B cell (primary cell): ENCODE data around the gene SYNE2. TPM values are rescaled to one million over a fixed set of nuclear protein-coding genes. Genes with fewer than 3 reads are reported as not detected.
A peak's percentile ranks its signal among the peaks of the same experiment; 100 is the strongest.

Source experiments
- ATAC-seq: fragments of 200-7000 bp; cut with Tn5 transposase; one replicate; pipeline ENCODE4 v1.10.0; 2021; ENCODE audit warnings: low read depth, mild to moderate bottlenecking, moderate number of reproducible peaks, moderate library complexity
- CTCF ChIA-PET: fragments of 350-600 bp; sonication (Branson Sonifier 250); formaldehyde crosslinking; loops from one replicate; lab custom pipeline; 2021; ENCODE audit warnings: antibody characterized with exemption, inconsistent platforms; lab: Charles Lee
- POLR2A ChIA-PET: fragments of 350-600 bp; sonication (Branson Sonifier 250); formaldehyde crosslinking; loops from one replicate; lab custom pipeline; 2021; ENCODE audit warnings: antibody characterized with exemption; lab: Charles Lee
- DNase-seq: peaks from one replicate; pipeline ENCODE4 v3.0.0; 2013
- H2AFZ ChIP-seq: 2 replicates; pipeline ENCODE4 v1.6.1; 2012; ENCODE audit warnings: mild to moderate bottlenecking, low read depth, low read length; ENCODE audit not compliant: insufficient read depth, poor library complexity, severe bottlenecking
- H3K27ac ChIP-seq, 2 donors: 1 replicate in 1 of 2; 2 replicates in 1 of 2; pipeline ENCODE4 v1.5.1; 2012 to 2013; ENCODE audit warnings: low read length in 2 of 2, mild to moderate bottlenecking in 2 of 2, moderate library complexity in 1 of 2
- H3K27me3 ChIP-seq, 4 experiments: fragments of 200-600 bp in 1 of 4; sonication (generic) in 1 of 4; replicated peaks in 1 of 4; 1 replicate in 2 of 4; 2 replicates in 2 of 4; pipeline versions ENCODE4 v1.6.1 to v1.7.0; 2013 to 2016; ENCODE audit warnings: low read length in 3 of 4, mild to moderate bottlenecking in 2 of 4, mixed read lengths in 1 of 4, moderate library complexity in 1 of 4; ENCODE audit not compliant: insufficient read depth in 4 of 4, control insufficient read depth in 3 of 4; ENCODE audit errors: control extremely low read depth in 1 of 4
- H3K36me3 ChIP-seq, 2 experiments: replicated peaks in 1 of 2; 1 replicate in 1 of 2; 2 replicates in 1 of 2; pipeline versions ENCODE4 v1.6.1 to v1.7.1; 2013; ENCODE audit warnings: low read length in 1 of 2; ENCODE audit not compliant: insufficient read depth in 2 of 2, control insufficient read depth in 1 of 2; ENCODE audit errors: control extremely low read depth in 1 of 2, extremely low read depth in 1 of 2
- H3K4me1 ChIP-seq, 2 donors: fragments of 200-600 bp in 1 of 2; sonication (generic) in 1 of 2; 1 replicate in 1 of 2; 2 replicates in 1 of 2; pipeline versions ENCODE4 v1.5.1 to v1.6.1; 2013 to 2017; ENCODE audit warnings: low read length in 2 of 2; ENCODE audit not compliant: control insufficient read depth in 2 of 2, insufficient read depth in 2 of 2
- H3K4me2 ChIP-seq: replicated peaks from 2 replicates; pipeline ENCODE3; 2012; ENCODE audit warnings: mild to moderate bottlenecking, low read depth, low read length; ENCODE audit not compliant: poor library complexity, severe bottlenecking
- H3K4me3 ChIP-seq, 5 experiments: fragments of 200-600 bp in 1 of 5; sonication (generic) in 1 of 5; 1 replicate in 3 of 5; 2 replicates in 2 of 5; pipeline versions ENCODE4 v1.5.1 to v1.7.0; 2011 to 2016; ENCODE audit warnings: low read length in 4 of 5, mild to moderate bottlenecking in 4 of 5, low read depth in 2 of 5, control low read depth in 1 of 5, moderate library complexity in 1 of 5; ENCODE audit not compliant: insufficient read depth in 1 of 5; ENCODE audit errors: control extremely low read depth in 1 of 5, extremely low read depth in 1 of 5
- H3K79me2 ChIP-seq: fragments of 200-600 bp; sonication (generic); one replicate; pipeline ENCODE4 v1.6.0; 2016; ENCODE audit warnings: low read length; ENCODE audit not compliant: control insufficient read depth, insufficient read depth
- H3K9ac ChIP-seq: fragments of 200-600 bp; sonication (generic); 2 replicates; pipeline ENCODE4 v1.6.1; 2017; ENCODE audit warnings: mild to moderate bottlenecking, low read length, moderate library complexity
- H3K9me3 ChIP-seq, 3 donors: one replicate each; pipeline versions ENCODE4 v1.6.1 to v1.7.1; 2013; ENCODE audit warnings: low read length in 2 of 3; ENCODE audit not compliant: control insufficient read depth in 2 of 3, insufficient read depth in 1 of 3; ENCODE audit errors: control extremely low read depth in 1 of 3
- H4K20me1 ChIP-seq: 2 replicates; pipeline ENCODE4 v1.6.0; 2012; ENCODE audit warnings: mild to moderate bottlenecking, low read length; ENCODE audit not compliant: insufficient read depth, control insufficient read depth, poor library complexity, severe bottlenecking
- H3K27ac Mint-ChIP-seq: one replicate; pipeline ENCODE4 v1.8.0; 2021; ENCODE audit warnings: mixed read lengths
- H3K27me3 Mint-ChIP-seq: one replicate; pipeline ENCODE4 v1.8.0; 2021; ENCODE audit warnings: mixed read lengths
- H3K4me1 Mint-ChIP-seq: one replicate; pipeline ENCODE4 v1.8.0; 2021; ENCODE audit warnings: mixed read lengths
- H3K4me3 Mint-ChIP-seq: one replicate; pipeline ENCODE4 v1.8.0; 2021; ENCODE audit warnings: mixed read lengths
- H3K9me3 Mint-ChIP-seq: one replicate; pipeline ENCODE4 v1.8.0; 2022; ENCODE audit warnings: mixed read lengths; ENCODE audit not compliant: insufficient read depth
- CTCF ChIP-seq: fragments of 200-600 bp; IDR thresholded peaks from one replicate; pipeline ENCODE4 v1.8.0; 2022; ENCODE audit warnings: antibody characterized with exemption, mild to moderate bottlenecking
- EZH2 ChIP-seq: IDR thresholded peaks from 2 replicates; pipeline ENCODE4 v1.6.1; 2012; ENCODE audit warnings: borderline replicate concordance, low read depth, mild to moderate bottlenecking, moderate library complexity, low read length; ENCODE audit not compliant: insufficient read depth, poor library complexity, severe bottlenecking
- WGBS: methylation state at CpG from one replicate; pipeline ENCODE4 v1.1.5; 2013; ENCODE audit warnings: missing lambda C conversion rate; ENCODE audit not compliant: insufficient coverage; 5-methylcytosine and 5-hydroxymethylcytosine counted together
- intact Hi-C: fragments of 100-400 bp; cut with micrococcal nuclease; formaldehyde crosslinking; loops from one replicate; pipeline ENCODE4 v1.10.0; 2022
- polyA plus RNA-seq: library from polyadenylated mRNA; depleted of rRNA; stranded (reverse); fragments of >200 nt; gene quantifications from 2 replicates; pipeline ENCODE4 v1.2.3, GENCODE V29; 2012
- total RNA-seq, 2 donors: library from RNA; stranded (reverse); fragments of 120-200 nt in 1 of 2; gene quantifications; 1 replicate in 1 of 2; 2 replicates in 1 of 2; pipeline versions ENCODE4 v1.2.3 to v1.2.4, GENCODE V29; 2013 to 2022

Gene SYNE2
- total and polyA plus RNA-seq, 2 donors (not counting 1 experiment from before 2014, with no cell fraction given) = 39.5 to 105 TPM

- WGBS = 90% methylated on average over 3 of the region's 3 CpGs
- no peak overlapping the region for H3K27ac Mint-ChIP-seq
Measured at GRCh38 chr14:64159588-64159987, 306.8 kb downstream of the SYNE2 start.

More at GRCh38 chr14:64159588-64159987, 306.8 kb downstream of the SYNE2 start:
- Mint-ChIP-seq H3K27me3 (no peaks in the 10 kb centered on the region), H3K4me3 (no peak overlapping the region), H3K9me3 (no peaks in the 10 kb centered on the region), H3K4me1 (peaks cover 9% of the 10 kb centered on the region)
- Histone ChIP-seq H3K79me2 (no peaks in the 10 kb centered on the region), H3K27me3 (no peaks in the 10 kb centered on the region), H3K4me1 (no peaks in the 10 kb centered on the region), H3K4me2 (no peak overlapping the region), H2AFZ (no peak overlapping the region), H4K20me1 (no peaks in the 10 kb centered on the region), H3K36me3 (no peaks in the 10 kb centered on the region), H3K9me3 (no peaks in the 10 kb centered on the region), H3K27ac (no peak overlapping the region), H3K9ac (no peak overlapping the region), H3K4me3 (no peak overlapping the region)
- intact Hi-C loops = loop anchor here (1.0 kb wide), 2 partner anchors 135 to 144 kb away; partner anchors contain the start of gene ESR2
- ChIA-PET POLR2A (no interaction called here), CTCF (interaction anchor here (0.6 to 5.3 kb wide), 9 partner anchors 12 to 143 kb away, joined by 3 to 61 read pairs (median 6); partner anchors contain the start of gene ESR2)
- ATAC-seq (peak; percentile 62), DNase-seq (peak; percentile 68)
- peak; percentile 62 for TF ChIP-seq CTCF
- no peak for TF ChIP-seq EZH2
